Aorta (tissue), 5 donors: Measurements from ENCODE around the gene CTNNB1. TPM values are rescaled to one million over a fixed set of nuclear protein-coding genes. Genes with fewer than 3 reads are reported as not detected.

ENCODE experiments used
- ATAC-seq: fragments of 200-7000 bp; cut with Tn5 transposase; one replicate; pipeline ENCODE4 v1.9.1; 2022; ENCODE audit warnings: moderate library complexity; ENCODE audit not compliant: low FRiP score
- DNase-seq, 2 donors: peaks; one replicate each; pipeline ENCODE4 v3.0.0-alpha.2; 2020
- H3K27ac ChIP-seq, 2 donors: one replicate each; pipeline ENCODE4 v1.5.1; 2013; ENCODE audit warnings: low read length in 2 of 2, mild to moderate bottlenecking in 2 of 2, moderate library complexity in 2 of 2, control low read depth in 1 of 2, inconsistent platforms in 1 of 2, low read depth in 1 of 2
- H3K27me3 ChIP-seq, 2 donors: one replicate each; pipeline ENCODE4 v1.6.1; 2013; ENCODE audit warnings: control low read depth in 1 of 2, low read length in 1 of 2, mild to moderate bottlenecking in 1 of 2, moderate library complexity in 1 of 2; ENCODE audit not compliant: insufficient read depth in 2 of 2, control insufficient read depth in 1 of 2
- H3K36me3 ChIP-seq, 2 donors: one replicate each; pipeline ENCODE4 v1.6.1; 2013; ENCODE audit warnings: control low read depth in 1 of 2, low read length in 1 of 2, mild to moderate bottlenecking in 1 of 2; ENCODE audit not compliant: insufficient read depth in 2 of 2, control insufficient read depth in 1 of 2
- H3K4me1 ChIP-seq, 2 donors: one replicate each; pipeline ENCODE4 v1.6.1; 2013; ENCODE audit warnings: low read length in 2 of 2, control low read depth in 1 of 2, mild to moderate bottlenecking in 1 of 2, moderate library complexity in 1 of 2; ENCODE audit not compliant: insufficient read depth in 2 of 2, control insufficient read depth in 1 of 2
- H3K4me3 ChIP-seq, 2 donors: one replicate each; pipeline ENCODE4 v1.5.1; 2013; ENCODE audit warnings: low read length in 2 of 2, control low read depth in 1 of 2, mild to moderate bottlenecking in 1 of 2
- H3K9me3 ChIP-seq: one replicate; pipeline ENCODE4 v1.6.1; 2013; ENCODE audit warnings: mild to moderate bottlenecking, low read length; ENCODE audit not compliant: control insufficient read depth
- WGBS, 2 donors: extraction: QIAGEN DNeasy Blood & Tissue Kit; methylation state at CpG; one replicate each; pipeline ENCODE4 v1.1.7; 2013; 5-methylcytosine and 5-hydroxymethylcytosine counted together
- intact Hi-C, 2 donors: fragments of 100-400 bp; cut with DNase I; formaldehyde crosslinking; loops; one replicate each; pipeline versions ENCODE4 v1.14.2 to v1.15.0; 2022
- polyA plus RNA-seq, 2 donors: library from polyadenylated mRNA; stranded (reverse); fragments of 200-250 nt; gene quantifications; one replicate each; pipeline ENCODE4 v1.2.3, GENCODE V29; 2013
- total RNA-seq, 2 donors: library from RNA; stranded (reverse); fragmentation: NEBNext Ultra II Directional; extraction: Animal tissue kit (Norgen Biotek cat#: 25700); gene quantifications; one replicate each; pipeline ENCODE4 v1.2.1, GENCODE V29; 2021
- donor health status: healthy with polysubstance abuse.
- donor health status: Bipolar disorder and iron deficiency.
- donor health status: DM: no; HTN: no; CAD: no.
- donor health status: DM: no; HTN: no; CAD: no.
- donor health status: DM: yes; HTN: yes; CAD: no.

The CTNNB1 gene
- total and polyA plus RNA-seq, 4 donors = 102 to 336 (median 235) TPM

GRCh38 chr3:41219424-41219823 lies 20.1 kb downstream of the CTNNB1 start:
- no peak for ATAC-seq
- DNase-seq = no peak
- Histone ChIP-seq H3K4me3 (no peak overlapping the region), H3K36me3 (no peaks in the 10 kb centered on the region), H3K27ac (no peak overlapping the region), H3K4me1 (peaks cover 6 to 18% of the 10 kb centered on the region in 2 donors), H3K27me3 (no peaks in the 10 kb centered on the region), H3K9me3 (no peaks in the 10 kb centered on the region)
- intact Hi-C loops = no loop called here
- WGBS, 2 donors = 97 to 100% methylated on average over 1 of the region's 1 CpG

GRCh38 chr3:41220906-41221677 lies 21.8 kb downstream of the CTNNB1 start:
- no peak for DNase-seq
- Histone ChIP-seq H3K4me1 (peaks cover 11 to 14% of the 10 kb centered on the region in 2 donors), H3K9me3 (no peaks in the 10 kb centered on the region), H3K27ac (no peak overlapping the region), H3K27me3 (no peaks in the 10 kb centered on the region), H3K4me3 (no peak overlapping the region), H3K36me3 (peaks cover 0 to 7% of the 10 kb centered on the region in 2 donors)
- intact Hi-C loops = loop anchor here in 1 of 2 donors (10.0 kb wide), 1 partner anchor 436 kb away; no protein-coding TSS in a partner anchor
- ATAC-seq = no peak
- 62 to 65% methylated on average over 7 of the region's 7 CpGs for WGBS, 2 donors

GRCh38 chr3:41222012-41222411 lies 22.7 kb downstream of the CTNNB1 start:
- Histone ChIP-seq H3K4me1 (peaks cover 11 to 12% of the 10 kb centered on the region in 2 donors), H3K9me3 (no peaks in the 10 kb centered on the region), H3K36me3 (peaks cover 0 to 7% of the 10 kb centered on the region in 2 donors), H3K27ac (no peak overlapping the region), H3K4me3 (no peak overlapping the region), H3K27me3 (no peaks in the 10 kb centered on the region)
- DNase-seq (no peak), ATAC-seq (no peak)
- 70 to 74% methylated on average over 2 of the region's 2 CpGs for WGBS, 2 donors
- intact Hi-C loops = loop anchor here in 1 of 2 donors (10.0 kb wide), 1 partner anchor 437 kb away; no protein-coding TSS in a partner anchor

GRCh38 chr3:41222501-41222900 lies 23.2 kb downstream of the CTNNB1 start:
- intact Hi-C loops = loop anchor here in 1 of 2 donors (10.0 kb wide), 1 partner anchor 438 kb away; no protein-coding TSS in a partner anchor
- DNase-seq (no peak), ATAC-seq (no peak)
- Histone ChIP-seq H3K9me3 (no peaks in the 10 kb centered on the region), H3K27me3 (no peaks in the 10 kb centered on the region), H3K27ac (no peak overlapping the region), H3K4me3 (no peak overlapping the region), H3K4me1 (peaks cover 11% of the 10 kb centered on the region in 2 donors), H3K36me3 (peaks cover 0 to 7% of the 10 kb centered on the region in 2 donors)
- WGBS, 2 donors = 80 to 82% methylated on average over 3 of the region's 3 CpGs

GRCh38 chr3:41223078-41223477 lies 23.8 kb downstream of the CTNNB1 start:
- peaks cover 11% of the 10 kb centered on the region in 2 donors for H3K4me1 ChIP-seq
- no peaks in the 10 kb centered on the region for H3K9me3 ChIP-seq
- no peak for DNase-seq
- peaks cover 0 to 7% of the 10 kb centered on the region in 2 donors for H3K36me3 ChIP-seq
- intact Hi-C loops = loop anchor here in 1 of 2 donors (10.0 kb wide), 1 partner anchor 438 kb away; no protein-coding TSS in a partner anchor
- H3K27ac ChIP-seq = no peak overlapping the region
- H3K27me3 ChIP-seq = no peaks in the 10 kb centered on the region
- H3K4me3 ChIP-seq = no peak overlapping the region
- ATAC-seq = no peak
- 94 to 96% methylated on average over 2 of the region's 2 CpGs for WGBS, 2 donors

- intact Hi-C loops = loop anchor here in 1 of 2 donors (10.0 kb wide), 1 partner anchor 439 kb away; no protein-coding TSS in a partner anchor
- 82 to 84% methylated on average over 2 of the region's 2 CpGs for WGBS, 2 donors
- H3K4me1 ChIP-seq = peaks cover 11% of the 10 kb centered on the region in 2 donors
These were observed 24.4 kb downstream of the CTNNB1 start for GRCh38 chr3:41223691-41224090.

GRCh38 chr3:41224120-41224806 lies 25.0 kb downstream of the CTNNB1 start:
- intact Hi-C loops = loop anchor here in 1 of 2 donors (10.0 kb wide), 1 partner anchor 439 kb away; no protein-coding TSS in a partner anchor
- no peaks in the 10 kb centered on the region for H3K27me3 ChIP-seq
- H3K4me3 ChIP-seq = no peak overlapping the region
- H3K36me3 ChIP-seq = peaks cover 0 to 7% of the 10 kb centered on the region in 2 donors
- DNase-seq = no peak
- peaks cover 11% of the 10 kb centered on the region in 2 donors for H3K4me1 ChIP-seq
- H3K9me3 ChIP-seq = no peaks in the 10 kb centered on the region
- 19 to 22% methylated on average over 3 of the region's 3 CpGs for WGBS, 2 donors
- peak; percentile 94 for ATAC-seq
- peak overlapping the region in 1 of 2 donors; percentile 78 for H3K27ac ChIP-seq

More at GRCh38 chr3:41223691-41224090, 24.4 kb downstream of the CTNNB1 start:
- no peak overlapping the region for H3K27ac ChIP-seq
- peaks cover 0 to 7% of the 10 kb centered on the region in 2 donors for H3K36me3 ChIP-seq
- no peak overlapping the region for H3K4me3 ChIP-seq
- no peaks in the 10 kb centered on the region for H3K27me3 ChIP-seq
- no peaks in the 10 kb centered on the region for H3K9me3 ChIP-seq
- ATAC-seq (no peak), DNase-seq (no peak)

GRCh38 chr3:41234823-41235721 lies 35.8 kb downstream of the CTNNB1 start:
- H3K36me3 ChIP-seq = peaks cover 6 to 16% of the 10 kb centered on the region in 2 donors
- ATAC-seq (no peak), DNase-seq (no peak)
- no peaks in the 10 kb centered on the region for H3K27me3 ChIP-seq
- intact Hi-C loops = no loop called here
- 29 to 35% methylated on average over 6 of the region's 6 CpGs for WGBS, 2 donors
- H3K27ac ChIP-seq = peak overlapping the region in 1 of 2 donors; percentile 22
- H3K4me3 ChIP-seq = no peak overlapping the region
- H3K4me1 ChIP-seq = peaks cover 0 to 3% of the 10 kb centered on the region in 2 donors
- no peaks in the 10 kb centered on the region for H3K9me3 ChIP-seq
